Measurements from ENCODE around the gene C20orf141. TPM values are rescaled to one million over a fixed set of nuclear protein-coding genes. Genes with fewer than 3 reads are reported as not detected.

Gene C20orf141
- total and polyA plus RNA-seq, 4 donors: not detected

DNA sequence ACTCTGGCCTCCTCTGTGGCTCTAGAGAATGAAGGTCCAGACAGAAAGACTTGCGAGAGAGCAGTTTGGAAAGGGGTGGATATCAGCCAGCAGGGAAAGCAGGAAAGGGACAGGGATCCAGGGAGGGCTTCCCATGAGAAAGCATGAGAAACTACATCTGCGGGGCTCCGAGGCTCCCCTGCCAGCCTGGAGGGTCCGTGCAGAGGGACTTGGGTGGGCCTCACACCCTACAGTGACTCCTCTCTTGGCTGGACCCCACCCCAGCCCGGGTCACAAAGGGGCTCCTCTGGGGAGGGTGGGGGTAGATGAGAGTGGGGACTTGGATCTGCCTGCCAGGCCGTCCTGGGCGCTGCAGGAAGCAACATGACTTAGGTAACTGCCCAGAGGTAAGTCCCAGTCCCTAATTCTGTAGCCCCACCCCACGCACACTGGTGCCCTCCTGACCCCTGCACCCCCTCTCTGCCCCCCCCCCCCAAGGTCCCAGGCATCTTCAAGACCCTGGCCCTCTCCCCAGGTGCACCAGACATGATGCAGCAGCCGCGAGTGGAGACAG lies 1.3 kb downstream of the C20orf141 start, which contains the start of gene TMEM239:
TMEM239 (plus strand) TSS at position 335 of the 553 bp plus-strand sequence; CDS start at position 526, 191 bp downstream.
- no peak for TF ChIP-seq JUND (IDR thresholded peaks at IDR 0.05)
- TF ChIP-seq TAF1 (conservative IDR thresholded peaks at IDR 0.05): no peak
- no peak for TF ChIP-seq NR2F2 (IDR thresholded peaks at IDR 0.05)
- no peak for TF ChIP-seq GABPA (IDR thresholded peaks at IDR 0.05 in 1 of 2, conservative IDR thresholded peaks at IDR 0.05 in 1 of 2)
- no peak for TF ChIP-seq HNF4A (conservative IDR thresholded peaks at IDR 0.05)
- TF ChIP-seq, protein P1, sequence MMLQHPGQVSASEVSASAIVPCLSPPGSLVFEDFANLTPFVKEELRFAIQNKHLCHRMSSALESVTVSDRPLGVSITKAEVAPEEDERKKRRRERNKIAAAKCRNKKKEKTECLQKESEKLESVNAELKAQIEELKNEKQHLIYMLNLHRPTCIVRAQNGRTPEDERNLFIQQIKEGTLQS (IDR thresholded peaks at IDR 0.05): no peak
- TF ChIP-seq SP1 (IDR thresholded peaks at IDR 0.05): no peak
- TF ChIP-seq YY1 (IDR thresholded peaks at IDR 0.05): no peak
- no peak for TF ChIP-seq EGR1 (IDR thresholded peaks at IDR 0.05; ENCODE audit: low read depth in 2 of 2)
- TF ChIP-seq HNF4G (IDR thresholded peaks at IDR 0.05): no peak
- no peak for TF ChIP-seq FOXA2 (IDR thresholded peaks at IDR 0.05)
- TF ChIP-seq, protein P2, sequence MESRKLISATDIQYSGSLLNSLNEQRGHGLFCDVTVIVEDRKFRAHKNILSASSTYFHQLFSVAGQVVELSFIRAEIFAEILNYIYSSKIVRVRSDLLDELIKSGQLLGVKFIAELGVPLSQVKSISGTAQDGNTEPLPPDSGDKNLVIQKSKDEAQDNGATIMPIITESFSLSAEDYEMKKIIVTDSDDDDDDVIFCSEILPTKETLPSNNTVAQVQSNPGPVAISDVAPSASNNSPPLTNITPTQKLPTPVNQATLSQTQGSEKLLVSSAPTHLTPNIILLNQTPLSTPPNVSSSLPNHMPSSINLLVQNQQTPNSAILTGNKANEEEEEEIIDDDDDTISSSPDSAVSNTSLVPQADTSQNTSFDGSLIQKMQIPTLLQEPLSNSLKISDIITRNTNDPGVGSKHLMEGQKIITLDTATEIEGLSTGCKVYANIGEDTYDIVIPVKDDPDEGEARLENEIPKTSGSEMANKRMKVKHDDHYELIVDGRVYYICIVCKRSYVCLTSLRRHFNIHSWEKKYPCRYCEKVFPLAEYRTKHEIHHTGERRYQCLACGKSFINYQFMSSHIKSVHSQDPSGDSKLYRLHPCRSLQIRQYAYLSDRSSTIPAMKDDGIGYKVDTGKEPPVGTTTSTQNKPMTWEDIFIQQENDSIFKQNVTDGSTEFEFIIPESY (IDR thresholded peaks at IDR 0.05): no peak
- no peak for TF ChIP-seq FOXA1 (IDR thresholded peaks at IDR 0.05)
- TF ChIP-seq, protein P3, sequence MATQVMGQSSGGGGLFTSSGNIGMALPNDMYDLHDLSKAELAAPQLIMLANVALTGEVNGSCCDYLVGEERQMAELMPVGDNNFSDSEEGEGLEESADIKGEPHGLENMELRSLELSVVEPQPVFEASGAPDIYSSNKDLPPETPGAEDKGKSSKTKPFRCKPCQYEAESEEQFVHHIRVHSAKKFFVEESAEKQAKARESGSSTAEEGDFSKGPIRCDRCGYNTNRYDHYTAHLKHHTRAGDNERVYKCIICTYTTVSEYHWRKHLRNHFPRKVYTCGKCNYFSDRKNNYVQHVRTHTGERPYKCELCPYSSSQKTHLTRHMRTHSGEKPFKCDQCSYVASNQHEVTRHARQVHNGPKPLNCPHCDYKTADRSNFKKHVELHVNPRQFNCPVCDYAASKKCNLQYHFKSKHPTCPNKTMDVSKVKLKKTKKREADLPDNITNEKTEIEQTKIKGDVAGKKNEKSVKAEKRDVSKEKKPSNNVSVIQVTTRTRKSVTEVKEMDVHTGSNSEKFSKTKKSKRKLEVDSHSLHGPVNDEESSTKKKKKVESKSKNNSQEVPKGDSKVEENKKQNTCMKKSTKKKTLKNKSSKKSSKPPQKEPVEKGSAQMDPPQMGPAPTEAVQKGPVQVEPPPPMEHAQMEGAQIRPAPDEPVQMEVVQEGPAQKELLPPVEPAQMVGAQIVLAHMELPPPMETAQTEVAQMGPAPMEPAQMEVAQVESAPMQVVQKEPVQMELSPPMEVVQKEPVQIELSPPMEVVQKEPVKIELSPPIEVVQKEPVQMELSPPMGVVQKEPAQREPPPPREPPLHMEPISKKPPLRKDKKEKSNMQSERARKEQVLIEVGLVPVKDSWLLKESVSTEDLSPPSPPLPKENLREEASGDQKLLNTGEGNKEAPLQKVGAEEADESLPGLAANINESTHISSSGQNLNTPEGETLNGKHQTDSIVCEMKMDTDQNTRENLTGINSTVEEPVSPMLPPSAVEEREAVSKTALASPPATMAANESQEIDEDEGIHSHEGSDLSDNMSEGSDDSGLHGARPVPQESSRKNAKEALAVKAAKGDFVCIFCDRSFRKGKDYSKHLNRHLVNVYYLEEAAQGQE (IDR thresholded peaks at IDR 0.05): no peak
- no peak for TF ChIP-seq RXRA (IDR thresholded peaks at IDR 0.05)
- TF ChIP-seq, protein P4, sequence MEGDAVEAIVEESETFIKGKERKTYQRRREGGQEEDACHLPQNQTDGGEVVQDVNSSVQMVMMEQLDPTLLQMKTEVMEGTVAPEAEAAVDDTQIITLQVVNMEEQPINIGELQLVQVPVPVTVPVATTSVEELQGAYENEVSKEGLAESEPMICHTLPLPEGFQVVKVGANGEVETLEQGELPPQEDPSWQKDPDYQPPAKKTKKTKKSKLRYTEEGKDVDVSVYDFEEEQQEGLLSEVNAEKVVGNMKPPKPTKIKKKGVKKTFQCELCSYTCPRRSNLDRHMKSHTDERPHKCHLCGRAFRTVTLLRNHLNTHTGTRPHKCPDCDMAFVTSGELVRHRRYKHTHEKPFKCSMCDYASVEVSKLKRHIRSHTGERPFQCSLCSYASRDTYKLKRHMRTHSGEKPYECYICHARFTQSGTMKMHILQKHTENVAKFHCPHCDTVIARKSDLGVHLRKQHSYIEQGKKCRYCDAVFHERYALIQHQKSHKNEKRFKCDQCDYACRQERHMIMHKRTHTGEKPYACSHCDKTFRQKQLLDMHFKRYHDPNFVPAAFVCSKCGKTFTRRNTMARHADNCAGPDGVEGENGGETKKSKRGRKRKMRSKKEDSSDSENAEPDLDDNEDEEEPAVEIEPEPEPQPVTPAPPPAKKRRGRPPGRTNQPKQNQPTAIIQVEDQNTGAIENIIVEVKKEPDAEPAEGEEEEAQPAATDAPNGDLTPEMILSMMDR (IDR thresholded peaks at IDR 0.05; ENCODE audit: low read depth, low read length, missing input control): no peak
- no peak for TF ChIP-seq RAD21 (IDR thresholded peaks at IDR 0.05)
- DNase-seq (ENCODE audit: low spot score): no peak
- 78% methylated on average over 10 of the region's 10 CpGs for WGBS
- H3K36me3 ChIP-seq (ENCODE audit: control insufficient read depth in 4 of 4, insufficient read depth in 3 of 4, low read depth in 1 of 4, low read length in 3 of 4): no peaks in the 10 kb centered on the region
- H3K9ac ChIP-seq (ENCODE audit: low read depth in 1 of 2, low read length in 2 of 2): no peak within 1 kb of the TSS
- H3K27ac ChIP-seq (ENCODE audit: low read depth in 1 of 2, low read length in 2 of 2): no peak within 1 kb of the TSS
- peaks cover 0 to 3% (median 1%) of the 10 kb centered on the region in 4 donors for H3K4me1 ChIP-seq (ENCODE audit: control insufficient read depth in 4 of 4, insufficient read depth in 4 of 4, low read length in 3 of 4)
- peaks cover 0 to 1% (median 0%) of the 10 kb centered on the region in 4 donors for H3K9me3 ChIP-seq (ENCODE audit: control insufficient read depth in 4 of 4, low read length in 3 of 4)
- H3K27me3 ChIP-seq (ENCODE audit: control insufficient read depth in 4 of 4, insufficient read depth in 4 of 4, low read length in 3 of 4): no peaks in the 10 kb centered on the region
- no peak within 1 kb of the TSS for H3K4me3 ChIP-seq (ENCODE audit: low read depth in 1 of 3, low read length in 3 of 3)
